H1 (cell line): ENCODE results near the gene CACNA2D4.

Experiments used
- YY1 ChIP-seq: IDR thresholded peaks from 2 replicates; pipeline ENCODE4 v1.6.1; 2011; ENCODE audit warnings: low read depth, mild to moderate bottlenecking, low read length
- TF ChIP-seq, protein P1 (sequence below): IDR thresholded peaks from 2 replicates; pipeline ENCODE4 v1.6.1; 2012; ENCODE audit warnings: inconsistent platforms
- TF ChIP-seq, protein P2 (sequence below), 3 experiments: IDR thresholded peaks; 1 replicate in 2 of 3; 2 replicates in 1 of 3; pipeline versions ENCODE4 v1.5.1 to v1.6.1; 2011; ENCODE audit warnings: low read length in 3 of 3, mild to moderate bottlenecking in 3 of 3, inconsistent platforms in 2 of 3, low read depth in 1 of 3, moderate library complexity in 1 of 3; ENCODE audit not compliant: insufficient read depth in 1 of 3; ENCODE audit errors: control extremely low read depth in 1 of 3

DNA sequence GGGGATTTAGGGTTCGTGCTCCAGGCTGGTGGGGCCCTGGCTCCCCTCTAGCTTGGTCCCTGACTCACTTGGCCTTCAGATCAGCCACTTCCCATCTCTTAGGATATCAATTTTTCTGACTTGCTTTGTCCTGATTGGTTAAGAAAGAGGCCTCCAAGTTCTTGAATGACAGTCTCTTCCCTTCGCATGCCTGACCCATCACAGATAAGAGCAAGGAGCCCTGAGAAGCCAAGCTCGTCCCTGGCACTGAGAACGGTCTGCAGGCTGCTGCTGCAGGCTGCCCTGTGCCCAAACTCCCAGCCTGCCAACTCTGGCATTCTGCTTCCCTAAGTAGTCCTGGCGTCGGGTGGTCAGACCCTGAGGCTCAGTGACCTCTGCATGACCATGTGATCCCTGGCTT, 98.9 kb downstream of the CACNA2D4 start:
- no peak for TF ChIP-seq YY1
- TF ChIP-seq, protein P1, sequence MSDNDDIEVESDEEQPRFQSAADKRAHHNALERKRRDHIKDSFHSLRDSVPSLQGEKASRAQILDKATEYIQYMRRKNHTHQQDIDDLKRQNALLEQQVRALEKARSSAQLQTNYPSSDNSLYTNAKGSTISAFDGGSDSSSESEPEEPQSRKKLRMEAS: no peak
- TF ChIP-seq, protein P2, sequence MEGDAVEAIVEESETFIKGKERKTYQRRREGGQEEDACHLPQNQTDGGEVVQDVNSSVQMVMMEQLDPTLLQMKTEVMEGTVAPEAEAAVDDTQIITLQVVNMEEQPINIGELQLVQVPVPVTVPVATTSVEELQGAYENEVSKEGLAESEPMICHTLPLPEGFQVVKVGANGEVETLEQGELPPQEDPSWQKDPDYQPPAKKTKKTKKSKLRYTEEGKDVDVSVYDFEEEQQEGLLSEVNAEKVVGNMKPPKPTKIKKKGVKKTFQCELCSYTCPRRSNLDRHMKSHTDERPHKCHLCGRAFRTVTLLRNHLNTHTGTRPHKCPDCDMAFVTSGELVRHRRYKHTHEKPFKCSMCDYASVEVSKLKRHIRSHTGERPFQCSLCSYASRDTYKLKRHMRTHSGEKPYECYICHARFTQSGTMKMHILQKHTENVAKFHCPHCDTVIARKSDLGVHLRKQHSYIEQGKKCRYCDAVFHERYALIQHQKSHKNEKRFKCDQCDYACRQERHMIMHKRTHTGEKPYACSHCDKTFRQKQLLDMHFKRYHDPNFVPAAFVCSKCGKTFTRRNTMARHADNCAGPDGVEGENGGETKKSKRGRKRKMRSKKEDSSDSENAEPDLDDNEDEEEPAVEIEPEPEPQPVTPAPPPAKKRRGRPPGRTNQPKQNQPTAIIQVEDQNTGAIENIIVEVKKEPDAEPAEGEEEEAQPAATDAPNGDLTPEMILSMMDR (IDR thresholded peaks at IDR 0.05; ENCODE audit: control extremely low read depth in 1 of 3, insufficient read depth in 1 of 3, low read depth in 1 of 3, low read length in 3 of 3): no peak
